ENCODE measurements around the gene NRF1.

DNA sequence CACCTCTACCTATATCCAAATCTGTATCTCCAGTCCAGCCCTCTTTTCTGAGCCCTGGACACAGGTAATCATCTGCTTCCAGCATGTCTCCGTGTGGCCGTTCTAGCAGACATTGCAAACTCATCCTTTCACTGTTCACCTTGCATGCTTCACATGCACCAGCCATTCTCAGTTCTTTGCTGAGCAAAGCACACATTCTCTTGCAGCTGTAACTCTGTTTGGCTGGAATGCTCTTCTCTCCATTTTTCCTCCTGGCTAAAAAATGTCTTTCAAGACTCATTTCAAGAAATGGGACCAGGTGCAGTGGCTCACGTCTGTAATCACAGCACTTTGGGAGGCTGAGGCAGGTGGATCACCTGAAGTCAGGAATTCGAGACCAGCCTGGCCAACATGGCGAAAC, 40.3 kb upstream of the NRF1 start:
- TF ChIP-seq, protein P1, sequence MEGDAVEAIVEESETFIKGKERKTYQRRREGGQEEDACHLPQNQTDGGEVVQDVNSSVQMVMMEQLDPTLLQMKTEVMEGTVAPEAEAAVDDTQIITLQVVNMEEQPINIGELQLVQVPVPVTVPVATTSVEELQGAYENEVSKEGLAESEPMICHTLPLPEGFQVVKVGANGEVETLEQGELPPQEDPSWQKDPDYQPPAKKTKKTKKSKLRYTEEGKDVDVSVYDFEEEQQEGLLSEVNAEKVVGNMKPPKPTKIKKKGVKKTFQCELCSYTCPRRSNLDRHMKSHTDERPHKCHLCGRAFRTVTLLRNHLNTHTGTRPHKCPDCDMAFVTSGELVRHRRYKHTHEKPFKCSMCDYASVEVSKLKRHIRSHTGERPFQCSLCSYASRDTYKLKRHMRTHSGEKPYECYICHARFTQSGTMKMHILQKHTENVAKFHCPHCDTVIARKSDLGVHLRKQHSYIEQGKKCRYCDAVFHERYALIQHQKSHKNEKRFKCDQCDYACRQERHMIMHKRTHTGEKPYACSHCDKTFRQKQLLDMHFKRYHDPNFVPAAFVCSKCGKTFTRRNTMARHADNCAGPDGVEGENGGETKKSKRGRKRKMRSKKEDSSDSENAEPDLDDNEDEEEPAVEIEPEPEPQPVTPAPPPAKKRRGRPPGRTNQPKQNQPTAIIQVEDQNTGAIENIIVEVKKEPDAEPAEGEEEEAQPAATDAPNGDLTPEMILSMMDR (IDR thresholded peaks at IDR 0.05) = no peak
- TF ChIP-seq POLR2A (IDR thresholded peaks at IDR 0.05) = no peak
- TF ChIP-seq EP300 (IDR thresholded peaks at IDR 0.05) = no peak

All from tibial nerve (tissue), 4 donors.